ENCODE measurements around the gene SYT3.

SYT3 gene

GRCh38 chr19:50661766-50662650, 22.3 kb upstream of the SYT3 start:
- no peak for DNase-seq

DNA sequence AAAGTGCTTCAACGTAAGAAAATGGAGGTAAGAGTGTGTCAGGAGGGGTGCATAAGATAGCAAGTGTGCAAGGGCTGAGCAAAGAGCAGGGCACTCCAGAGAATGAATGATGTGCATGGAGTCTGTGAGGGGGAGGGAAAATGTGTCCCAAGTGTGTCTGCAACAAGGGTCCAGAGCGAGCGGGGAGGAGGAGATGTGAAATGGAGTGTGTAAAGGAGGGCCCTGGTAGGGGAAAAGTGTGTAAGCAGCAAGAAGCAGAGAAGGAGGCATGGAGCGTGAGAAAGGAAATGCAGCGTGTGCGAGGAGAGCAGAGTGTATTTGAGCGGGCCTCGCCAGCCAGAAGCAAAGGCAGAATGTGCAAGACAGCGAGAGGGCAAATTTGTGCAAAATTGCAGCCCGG, 21.3 kb upstream of the SYT3 start:
- DNase-seq, result no peak

GRCh38 chr19:50660088-50660366, 20.3 kb upstream of the SYT3 start:
- DNase-seq, result no peak

- no peak for DNase-seq
Observed at GRCh38 chr19:50659318-50660087, 19.8 kb upstream of the SYT3 start.

GRCh38 chr19:50658441-50659317, 19.0 kb upstream of the SYT3 start:
- peak; percentile 83 for DNase-seq

GRCh38 chr19:50657712-50658440, 18.2 kb upstream of the SYT3 start:
- peak; percentile 98 for DNase-seq

- no peak for DNase-seq
Observed at GRCh38 chr19:50657222-50657669, 17.6 kb upstream of the SYT3 start.

DNA sequence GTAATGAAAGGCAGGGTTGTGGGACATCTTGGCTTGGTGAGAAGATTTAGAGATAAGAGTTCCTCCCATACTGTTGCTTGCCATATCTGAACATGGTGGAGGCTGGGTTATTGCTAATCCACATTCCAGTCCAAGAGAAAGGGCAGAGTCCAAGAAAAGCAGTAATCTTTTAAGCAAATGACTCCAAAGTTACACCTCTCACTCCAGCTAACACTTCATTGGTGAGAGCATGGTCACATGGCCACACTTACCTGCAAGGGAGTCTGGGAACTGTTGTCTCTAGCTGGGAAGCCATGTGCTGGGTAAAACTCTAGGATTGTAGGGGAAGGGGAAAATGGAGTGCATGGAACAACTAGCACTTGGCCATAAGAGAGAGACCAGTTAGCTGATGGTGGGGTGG, 15.2 kb upstream of the SYT3 start:
- DNase-seq, result no peak

- DNase-seq, result no peak
Observed at GRCh38 chr19:50652722-50653121, 13.0 kb upstream of the SYT3 start.

DNA sequence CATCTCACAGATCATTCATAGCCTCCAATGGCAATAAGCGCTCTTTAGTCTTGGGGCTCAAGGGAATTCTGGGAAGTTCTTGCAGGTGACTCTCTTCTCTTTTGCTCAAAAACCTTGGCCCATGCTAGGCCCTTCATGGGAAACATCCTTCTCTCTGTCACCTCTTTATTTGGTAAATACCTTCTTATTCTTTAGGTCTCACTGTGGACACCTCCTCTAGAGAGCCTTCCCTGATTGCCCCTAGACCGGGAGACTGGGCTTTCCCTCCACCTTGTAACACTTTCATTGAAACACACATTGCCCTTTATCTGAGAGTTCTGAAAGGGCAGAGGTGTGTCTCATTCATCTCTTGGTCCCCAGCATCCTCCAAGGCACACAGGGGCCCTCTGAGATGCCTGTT, 11.5 kb upstream of the SYT3 start:
- DNase-seq, result no peak

GRCh38 chr19:50649433-50650391, 10.0 kb upstream of the SYT3 start, which contains the start of gene C19orf81:
TSS of gene C19orf81 (plus strand) at chr19:50649445. CDS start at chr19:50649445, 0 bp downstream.
- no peak for DNase-seq

- DNase-seq, result no peak
Observed at GRCh38 chr19:50648659-50649058, 9.0 kb upstream of the SYT3 start.

GRCh38 chr19:50647879-50648615, 8.4 kb upstream of the SYT3 start:
- no peak for DNase-seq

GRCh38 chr19:50646074-50646807, 6.6 kb upstream of the SYT3 start:
- DNase-seq, result no peak

DNA sequence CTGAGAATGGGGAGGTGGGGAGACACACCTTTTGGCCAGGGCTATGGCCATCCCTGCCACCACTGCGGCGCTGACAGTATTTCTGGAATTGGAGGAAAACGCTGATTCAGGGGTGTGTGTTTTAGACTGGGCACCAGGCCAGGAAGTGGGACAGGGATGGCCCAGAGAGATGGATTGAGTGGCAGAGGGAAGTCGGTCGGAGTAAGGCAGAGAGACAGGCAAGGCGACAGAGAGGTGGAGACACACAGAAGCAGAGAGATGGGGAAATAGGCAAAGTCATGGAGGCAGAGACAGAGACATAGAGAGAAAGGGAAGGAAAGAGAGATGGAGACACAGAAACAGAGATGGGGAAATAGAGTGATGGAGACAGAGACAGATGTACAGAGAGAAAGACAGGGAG, 5.4 kb upstream of the SYT3 start:
- no peak for DNase-seq

- DNase-seq, result no peak
Observed at GRCh38 chr19:50644315-50644915, 4.7 kb upstream of the SYT3 start.

GRCh38 chr19:50640368-50640767, 687 bp upstream of the SYT3 start:
- no peak for DNase-seq

DNA sequence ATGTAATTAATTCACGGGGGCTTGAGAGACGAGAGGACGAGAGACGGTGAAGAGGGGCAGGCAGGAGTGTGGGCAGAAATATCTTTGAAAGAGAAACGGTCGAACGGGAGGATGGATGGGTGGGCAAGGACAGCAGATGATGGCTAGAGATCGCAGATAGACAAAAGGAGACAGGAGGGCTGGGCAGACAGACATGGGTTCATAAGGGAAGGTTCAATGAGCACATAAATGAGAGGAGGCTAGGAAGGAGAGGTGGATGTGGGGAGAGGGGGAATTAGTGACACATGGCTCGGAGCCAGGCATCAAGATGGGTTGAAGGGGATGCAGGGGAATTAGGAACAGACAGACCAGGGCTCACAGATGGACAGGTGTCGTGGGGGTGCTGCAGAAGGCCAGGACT, 1.1 kb downstream of the SYT3 start:
- DNase-seq, result no peak

- no peak for DNase-seq
Observed at GRCh38 chr19:50636317-50637085, 3.2 kb downstream of the SYT3 start.
